Loucy (cell line): ENCODE results near the gene XPO1.

Experiments
- EZH2phosphoT487 ChIP-seq: fragments of 200-600 bp; IDR thresholded peaks from 2 replicates; pipeline ENCODE4 v1.6.1; 2018; ENCODE audit warnings: antibody characterized with exemption, mild to moderate bottlenecking, moderate library complexity, borderline replicate concordance
- TF ChIP-seq, protein P1 (sequence below): fragments of 200-600 bp; sonication (generic); conservative IDR thresholded peaks from 2 replicates; pipeline ENCODE4 v1.5.1; 2014; ENCODE audit warnings: mild to moderate bottlenecking, antibody characterized with exemption, low read length

DNA sequence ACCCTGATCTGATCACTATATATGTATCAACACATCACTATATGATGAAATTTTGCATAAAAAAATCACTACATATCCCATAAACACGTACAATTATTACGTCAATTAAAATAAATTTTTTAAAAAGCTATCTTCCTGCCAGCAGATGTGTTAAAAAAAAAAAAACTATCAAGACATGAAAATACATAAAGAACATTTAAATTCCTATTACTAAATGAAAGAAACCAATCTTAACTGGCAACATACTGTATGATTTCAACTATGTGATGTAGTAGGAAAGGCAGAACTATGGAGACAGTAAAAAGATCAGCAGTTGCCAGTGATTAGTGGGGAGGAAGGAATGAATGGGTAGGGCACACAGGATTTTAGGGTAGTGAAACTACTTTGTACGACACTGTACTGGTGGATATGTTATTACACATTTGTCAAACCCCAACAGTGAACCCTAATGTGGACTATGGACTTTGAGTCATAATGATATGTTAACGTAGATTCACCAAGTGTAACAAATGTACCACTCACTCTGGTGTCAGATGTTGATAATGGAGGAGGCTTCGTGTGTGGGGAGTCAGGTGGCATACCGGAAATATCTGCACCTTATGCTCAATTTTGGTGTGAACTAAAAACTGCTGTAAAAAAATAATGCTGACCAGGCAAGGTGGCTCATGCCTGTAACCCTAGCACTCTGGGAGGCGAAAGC, 94.7 kb downstream of the XPO1 start:
- TF ChIP-seq, protein P1, sequence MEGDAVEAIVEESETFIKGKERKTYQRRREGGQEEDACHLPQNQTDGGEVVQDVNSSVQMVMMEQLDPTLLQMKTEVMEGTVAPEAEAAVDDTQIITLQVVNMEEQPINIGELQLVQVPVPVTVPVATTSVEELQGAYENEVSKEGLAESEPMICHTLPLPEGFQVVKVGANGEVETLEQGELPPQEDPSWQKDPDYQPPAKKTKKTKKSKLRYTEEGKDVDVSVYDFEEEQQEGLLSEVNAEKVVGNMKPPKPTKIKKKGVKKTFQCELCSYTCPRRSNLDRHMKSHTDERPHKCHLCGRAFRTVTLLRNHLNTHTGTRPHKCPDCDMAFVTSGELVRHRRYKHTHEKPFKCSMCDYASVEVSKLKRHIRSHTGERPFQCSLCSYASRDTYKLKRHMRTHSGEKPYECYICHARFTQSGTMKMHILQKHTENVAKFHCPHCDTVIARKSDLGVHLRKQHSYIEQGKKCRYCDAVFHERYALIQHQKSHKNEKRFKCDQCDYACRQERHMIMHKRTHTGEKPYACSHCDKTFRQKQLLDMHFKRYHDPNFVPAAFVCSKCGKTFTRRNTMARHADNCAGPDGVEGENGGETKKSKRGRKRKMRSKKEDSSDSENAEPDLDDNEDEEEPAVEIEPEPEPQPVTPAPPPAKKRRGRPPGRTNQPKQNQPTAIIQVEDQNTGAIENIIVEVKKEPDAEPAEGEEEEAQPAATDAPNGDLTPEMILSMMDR: no peak
- no peak for TF ChIP-seq EZH2phosphoT487
